Activated effector memory CD4-positive, alpha-beta T cell treated with Interleukin-2 at 50 U/mL for 16 hours (primary cell): Measurements from ENCODE around the gene SLC25A6.
"Not testable (repeated sequence)": the region's sequence is repeated elsewhere in the genome, so short reads cannot be mapped to it uniquely, and the experiment has no call there.

ENCODE experiments used
- DNase-seq: peaks from one replicate; pipeline ENCODE4 v3.0.0-alpha.2; 2020

Gene SLC25A6

DNA sequence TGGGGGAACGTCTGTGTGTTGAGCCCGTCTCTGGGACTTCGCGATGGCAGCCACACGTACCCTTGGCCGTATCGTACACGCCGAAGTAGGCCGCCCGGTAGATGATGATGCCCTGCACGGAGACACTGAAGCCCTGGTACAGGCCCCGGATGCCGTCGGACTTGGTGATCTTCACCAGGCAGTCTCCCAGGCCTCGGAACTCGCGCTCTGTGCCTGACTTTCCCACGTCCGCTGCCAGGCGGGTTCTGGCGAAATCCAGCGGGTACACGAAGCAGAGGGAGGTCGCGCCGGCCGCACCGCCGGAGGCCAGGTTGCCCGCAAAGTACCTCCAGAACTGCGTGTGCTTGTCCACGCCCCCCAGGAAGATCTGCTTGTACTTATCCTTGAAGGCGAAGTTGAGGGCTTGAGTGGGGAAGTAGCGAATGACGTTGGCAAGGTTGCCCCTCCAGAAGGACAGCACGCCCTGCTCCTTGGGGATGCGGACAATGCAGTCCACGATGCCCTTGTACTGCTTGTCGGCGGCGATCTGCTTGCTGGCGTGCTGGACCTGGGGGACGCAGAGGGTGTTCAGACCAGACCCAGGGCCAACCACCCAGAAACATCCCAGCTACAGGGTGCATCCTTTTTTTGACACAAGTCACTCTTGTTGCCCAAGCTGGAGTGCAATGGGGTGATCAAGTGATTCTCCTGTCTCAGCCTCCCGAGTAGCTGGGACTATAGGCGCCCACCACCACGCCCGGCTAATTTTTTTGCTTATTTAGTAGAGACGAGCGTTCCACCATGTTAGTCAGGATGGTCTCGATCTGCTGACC lies 2.5 kb downstream of the SLC25A6 start:
- DNase-seq, result no peak

DNA sequence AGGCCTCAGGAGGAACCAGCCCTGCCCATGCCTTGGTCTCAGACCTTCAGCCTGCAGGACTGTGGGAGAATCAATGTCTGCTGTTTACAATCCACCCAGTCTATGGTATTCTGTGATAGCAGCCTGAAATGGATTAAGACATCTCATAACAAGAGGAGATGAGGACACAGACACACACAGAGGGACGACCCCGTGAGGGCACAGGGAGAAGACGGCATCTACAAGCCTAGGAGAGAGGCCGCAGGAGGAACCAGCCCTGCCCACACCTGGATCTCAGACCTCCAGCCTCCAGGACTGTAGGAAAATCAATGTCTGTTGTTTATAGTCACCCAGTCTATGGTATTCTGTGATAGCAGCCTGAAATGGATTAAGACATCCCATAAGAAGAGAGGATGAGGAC lies 3.3 kb downstream of the SLC25A6 start:
- DNase-seq, result no peak

DNA sequence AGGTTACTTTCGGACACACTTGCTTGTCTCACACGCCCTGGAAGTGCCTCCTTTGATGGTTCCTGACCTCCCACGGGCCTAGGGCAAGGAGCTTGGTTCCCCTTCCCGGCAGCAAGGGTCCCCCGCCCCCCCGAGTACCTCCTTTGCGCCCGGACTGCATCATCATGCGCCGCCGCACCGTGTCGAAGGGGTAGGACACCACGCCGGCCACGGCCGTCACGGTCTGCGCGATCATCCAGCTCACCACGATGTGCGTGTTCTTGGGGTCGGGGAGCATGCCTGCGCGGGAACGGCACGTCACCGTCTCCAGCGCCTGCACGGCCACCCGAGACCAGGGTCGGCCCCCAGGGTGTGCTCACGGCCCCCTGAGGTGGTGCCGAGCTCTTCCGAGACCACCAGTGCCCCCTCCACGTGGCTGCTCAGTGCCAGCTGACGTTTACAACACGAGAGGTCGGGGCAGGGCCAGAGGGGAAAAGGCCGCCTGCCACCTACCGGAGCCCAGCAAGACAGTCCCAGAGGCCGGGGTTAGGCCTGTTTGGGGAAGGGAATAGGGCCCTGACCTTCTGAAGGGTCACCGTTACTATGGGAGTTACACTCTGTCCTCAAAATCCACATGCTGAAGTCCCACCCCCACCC lies 4.7 kb downstream of the SLC25A6 start:
- DNase-seq, result no peak

DNA sequence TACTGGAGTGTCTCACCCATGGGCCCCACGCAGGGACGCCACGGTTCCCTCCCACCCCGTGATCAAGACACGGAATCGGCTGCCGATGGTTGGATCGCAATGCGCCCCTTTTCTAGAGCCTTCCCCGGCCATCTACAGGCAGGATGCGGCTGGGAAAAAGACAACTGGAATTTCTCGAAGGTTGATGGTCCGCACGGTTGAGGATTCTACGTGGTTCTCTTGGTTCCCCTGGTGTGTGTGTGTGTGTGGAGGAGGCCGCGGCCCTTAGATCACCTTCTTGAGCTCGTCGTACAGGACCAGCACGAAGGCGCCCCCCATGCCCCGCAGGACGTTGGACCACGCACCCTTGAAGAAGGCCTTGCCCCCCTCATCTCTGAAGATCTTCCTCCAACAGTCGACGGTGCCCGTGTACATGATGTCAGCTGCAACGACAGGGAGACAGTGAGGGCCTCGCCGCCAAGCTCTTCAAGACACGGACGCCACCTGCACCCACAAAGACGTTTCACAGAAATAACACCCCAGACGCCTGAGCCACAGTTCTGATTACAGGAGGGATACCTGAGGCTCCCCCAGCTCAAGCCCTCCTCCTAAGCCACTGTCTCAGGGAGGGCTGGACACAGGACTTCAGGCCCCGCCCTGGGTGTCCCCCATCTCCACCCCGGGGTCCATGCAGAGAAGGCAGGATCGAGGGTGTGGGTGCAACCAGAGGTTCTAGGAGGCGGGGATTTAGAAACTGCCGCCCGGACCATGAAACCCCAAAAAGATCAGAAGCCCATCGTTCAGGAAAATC lies 5.4 kb downstream of the SLC25A6 start:
- DNase-seq, result no peak

DNA sequence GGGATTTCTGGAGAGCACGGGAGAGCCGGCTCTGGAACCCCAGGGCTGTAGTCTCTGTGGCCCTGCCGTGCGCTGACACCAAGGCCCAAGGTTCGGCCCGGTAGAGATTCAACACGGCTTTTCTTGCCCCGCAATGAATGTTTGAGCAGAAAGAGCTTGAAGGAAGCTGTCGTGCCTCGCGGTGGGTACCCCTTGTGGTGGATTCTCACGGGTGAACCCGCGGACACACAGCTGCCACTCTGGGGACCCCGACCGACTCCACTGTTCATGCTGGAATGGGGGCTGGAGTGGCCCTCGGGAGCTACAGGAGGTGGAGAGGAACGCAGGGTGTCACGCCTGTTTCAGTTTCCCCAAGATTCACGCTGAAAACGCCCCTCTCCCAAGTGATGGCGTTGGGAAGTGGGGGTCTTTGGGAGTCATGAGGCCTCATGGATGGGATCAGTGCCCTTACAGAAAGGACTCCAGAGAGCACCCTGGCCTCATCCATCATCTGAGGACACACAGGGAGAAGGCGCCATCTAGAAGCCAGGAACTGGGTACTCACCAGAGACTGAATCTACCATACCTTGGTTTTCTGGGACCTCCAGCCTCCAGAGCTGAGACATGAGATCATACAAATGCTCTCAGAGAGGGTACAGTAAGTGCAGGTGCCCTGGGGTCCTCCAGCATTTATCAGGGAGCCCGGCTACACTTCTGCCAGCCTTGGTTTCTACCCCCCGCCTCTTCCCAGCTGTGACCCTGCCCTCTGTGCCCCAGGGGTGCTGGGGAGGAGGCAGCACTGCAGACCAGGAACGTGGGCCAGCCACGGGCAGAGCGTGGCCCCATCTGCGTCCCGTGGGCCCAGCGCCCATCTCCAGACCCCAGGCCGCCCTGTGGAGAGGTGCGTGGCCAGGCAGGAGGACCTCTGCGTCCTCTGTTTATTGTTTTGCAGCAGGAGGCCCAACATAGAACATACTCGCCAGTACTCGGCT lies 6.4 kb downstream of the SLC25A6 start:
- no peak for DNase-seq

DNA sequence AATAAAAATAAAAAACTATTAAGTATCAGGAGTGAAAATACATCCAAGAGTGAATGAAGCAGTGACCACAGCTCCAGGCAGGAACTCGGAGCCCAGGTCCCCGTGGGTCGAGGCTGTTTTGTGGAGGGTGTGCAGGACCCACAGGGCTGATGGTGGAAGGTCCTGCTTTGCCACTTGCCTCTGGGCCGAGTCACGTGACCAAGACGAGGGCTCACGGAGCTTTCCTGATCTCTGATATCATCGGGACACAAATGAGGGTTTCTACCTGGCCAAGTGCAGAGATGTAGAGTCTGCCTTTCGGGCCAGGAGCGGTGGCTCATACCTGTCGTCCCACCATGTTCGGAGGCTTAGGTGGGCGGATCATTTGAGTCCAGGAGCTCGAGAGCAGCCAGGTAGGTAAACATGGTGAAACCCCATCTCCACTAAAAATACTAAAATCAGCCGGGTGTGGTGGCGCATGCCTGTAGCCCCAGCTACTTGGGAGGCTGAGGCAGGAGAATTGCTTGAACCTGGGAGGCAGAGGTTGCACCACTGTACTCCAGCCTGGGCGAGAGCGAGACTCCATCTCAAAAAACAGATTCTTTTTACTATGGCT lies 7.2 kb downstream of the SLC25A6 start:
- DNase-seq, result no peak

DNA sequence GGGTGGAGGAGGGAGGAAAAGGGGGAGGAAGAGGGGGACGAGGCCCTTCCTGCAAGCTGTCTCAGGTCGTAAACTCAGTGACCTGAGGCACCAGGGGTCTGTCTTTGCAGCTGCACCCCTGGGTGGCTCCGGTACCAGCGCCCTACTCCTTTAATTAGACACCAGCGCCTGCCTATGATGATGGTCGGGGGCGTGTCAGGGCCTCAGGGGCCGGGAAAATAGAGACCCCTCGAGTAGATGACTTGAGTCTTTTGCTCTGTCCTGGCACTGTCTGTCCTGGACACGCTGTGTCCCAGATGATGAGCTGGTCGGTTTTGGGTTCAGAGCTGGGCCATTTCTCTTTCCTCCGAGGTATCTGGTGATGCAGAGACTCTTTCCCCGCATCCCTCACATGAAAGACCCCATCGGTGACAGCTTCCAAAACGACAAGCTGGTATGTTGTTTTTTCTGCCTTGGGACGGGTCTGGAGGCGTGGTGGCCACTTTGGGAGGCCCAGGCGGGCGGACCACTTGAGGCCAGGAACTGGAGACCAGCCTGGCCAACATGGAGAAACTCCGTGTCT lies 11.2 kb downstream of the SLC25A6 start:
- DNase-seq, result no peak

DNA sequence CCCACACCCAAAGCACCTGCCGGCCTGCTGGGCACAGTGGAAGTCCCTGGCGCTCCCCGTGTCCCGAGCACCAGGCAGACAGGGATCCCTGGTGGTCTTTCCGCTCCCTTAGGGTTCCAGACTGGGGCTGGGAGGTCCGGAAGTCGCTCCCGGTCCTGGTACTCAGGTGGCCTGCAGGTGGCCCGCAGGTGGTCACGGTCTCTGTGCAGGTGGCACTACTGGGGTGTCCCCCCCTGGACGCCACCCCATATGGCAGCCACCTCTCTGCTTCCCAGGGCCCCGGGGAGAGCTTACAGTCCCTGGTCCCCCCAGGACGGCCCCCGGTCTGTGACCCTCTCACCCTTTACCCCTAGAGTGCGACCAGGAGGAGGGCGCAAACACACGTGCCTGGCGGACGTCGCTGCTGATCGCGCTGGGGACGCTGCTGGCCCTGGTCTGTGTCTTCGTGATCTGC lies 13.6 kb downstream of the SLC25A6 start:
- DNase-seq, result no peak

DNA sequence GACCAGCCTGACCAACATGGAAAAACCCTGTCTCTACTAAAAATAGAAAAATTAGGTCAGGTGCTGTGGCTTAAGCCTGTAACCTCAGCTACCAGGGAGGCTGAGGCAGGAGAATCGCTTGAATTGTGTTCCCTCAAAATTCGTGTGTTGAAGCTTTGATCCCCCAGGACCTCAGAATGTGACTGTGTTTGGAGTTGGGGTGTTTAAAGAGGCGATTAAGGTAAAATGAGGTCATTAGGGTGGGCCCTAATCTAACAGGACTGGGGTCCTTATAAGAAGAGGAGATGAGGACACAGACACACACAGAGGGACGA lies 23.6 kb downstream of the SLC25A6 start:
- DNase-seq, result no peak

DNA sequence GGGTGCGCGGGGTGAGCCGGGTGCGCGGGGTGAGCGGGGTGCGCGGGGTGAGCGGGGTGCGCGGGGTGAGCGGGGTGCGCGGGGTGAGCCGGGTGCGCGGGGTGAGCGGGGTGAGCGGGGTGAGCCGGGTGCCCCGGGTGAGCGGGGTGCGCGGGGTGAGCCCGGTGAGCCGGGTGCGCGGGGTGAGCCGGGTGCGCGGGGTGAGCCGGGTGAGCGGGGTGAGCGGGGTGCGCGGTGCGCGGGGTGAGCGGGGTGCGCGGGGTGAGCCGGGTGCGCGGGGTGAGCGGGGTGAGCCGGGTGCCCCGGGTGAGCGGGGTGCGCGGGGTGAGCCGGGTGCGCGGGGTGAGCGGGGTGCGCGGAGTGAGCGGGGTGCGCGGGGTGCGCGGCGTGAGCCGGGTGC lies 25.6 kb downstream of the SLC25A6 start:
- DNase-seq, result not testable (repeated sequence)

DNA sequence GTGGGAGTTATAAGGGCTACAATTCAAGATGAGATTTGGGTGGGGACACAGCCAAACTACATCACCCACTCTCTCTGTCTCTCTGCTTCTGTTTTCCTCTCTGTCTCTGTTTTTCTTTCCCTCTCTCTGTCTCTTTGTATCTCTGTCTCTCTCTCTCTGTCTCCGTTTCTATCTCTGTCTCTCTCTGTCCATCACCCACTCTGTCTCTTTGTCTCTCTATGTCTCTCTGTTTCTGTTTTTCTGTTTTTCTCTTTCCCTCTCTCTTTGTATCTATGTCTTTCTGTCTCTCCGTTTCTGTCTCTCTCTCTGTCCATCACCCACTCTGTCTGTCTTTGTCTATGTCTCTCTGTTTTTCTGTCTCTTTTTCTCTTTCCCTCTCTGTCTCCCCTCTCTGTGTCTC lies 30.0 kb downstream of the SLC25A6 start:
- DNase-seq, result no peak

DNA sequence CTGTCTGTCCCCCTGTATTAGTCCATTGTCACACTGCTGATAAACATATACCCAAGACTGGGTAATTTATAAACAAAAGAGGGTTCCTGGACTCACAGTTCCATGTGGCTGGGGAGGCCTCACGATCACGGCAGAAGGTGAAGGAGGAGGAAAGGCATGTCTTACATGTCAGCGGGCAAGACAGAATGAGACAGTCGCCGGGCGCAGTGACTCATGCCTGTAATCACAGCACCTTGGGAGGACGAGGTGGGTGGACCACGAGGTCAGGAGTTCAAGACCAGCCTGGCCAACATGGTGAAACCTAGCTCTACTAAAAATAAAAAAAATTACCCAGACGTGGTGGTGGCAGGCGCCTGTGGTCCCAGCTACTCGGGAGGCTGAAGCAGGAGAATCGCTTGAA lies 30.6 kb downstream of the SLC25A6 start:
- DNase-seq, result no peak

DNA sequence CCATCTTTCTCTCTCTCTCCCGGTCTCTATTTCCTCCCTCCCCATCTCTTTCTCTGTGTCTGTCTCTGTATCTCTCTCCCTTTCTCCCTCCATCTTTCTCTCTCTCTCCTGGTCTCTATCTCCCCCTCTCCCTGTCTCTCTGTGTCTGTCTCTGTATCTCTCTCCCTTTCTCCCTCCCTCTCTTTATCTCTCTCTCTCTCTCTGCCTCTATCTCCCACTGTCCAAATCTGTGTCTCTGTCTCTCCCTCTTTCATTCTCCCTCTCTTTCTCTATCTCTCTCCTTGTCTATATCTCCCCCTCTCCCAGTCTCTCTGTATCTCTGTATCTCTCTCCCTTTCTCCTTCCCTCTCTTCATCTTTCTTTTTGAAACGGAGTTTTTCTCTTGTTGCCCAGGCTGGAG lies 31.7 kb downstream of the SLC25A6 start:
- no peak for DNase-seq

DNA sequence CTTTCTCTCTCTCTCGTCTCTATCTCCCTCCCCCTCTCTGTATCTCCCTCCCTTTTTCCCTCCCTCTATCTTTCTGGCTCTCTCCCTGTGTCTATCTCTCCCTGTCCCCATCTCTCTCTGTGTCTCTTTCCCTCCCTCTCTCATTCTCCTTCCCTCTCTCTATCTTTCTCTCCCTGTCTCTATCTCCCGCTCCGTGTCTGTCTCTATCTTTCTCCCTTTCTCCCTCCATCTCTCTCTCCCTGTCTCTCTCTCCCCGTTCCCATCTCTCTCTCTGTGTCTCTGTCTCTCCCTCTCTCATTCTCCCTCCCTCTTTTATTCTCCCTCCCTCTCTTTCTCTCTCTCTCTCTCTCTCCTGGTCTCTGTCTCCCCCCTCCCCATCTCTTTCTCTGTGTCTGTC lies 32.4 kb downstream of the SLC25A6 start:
- DNase-seq, result no peak

DNA sequence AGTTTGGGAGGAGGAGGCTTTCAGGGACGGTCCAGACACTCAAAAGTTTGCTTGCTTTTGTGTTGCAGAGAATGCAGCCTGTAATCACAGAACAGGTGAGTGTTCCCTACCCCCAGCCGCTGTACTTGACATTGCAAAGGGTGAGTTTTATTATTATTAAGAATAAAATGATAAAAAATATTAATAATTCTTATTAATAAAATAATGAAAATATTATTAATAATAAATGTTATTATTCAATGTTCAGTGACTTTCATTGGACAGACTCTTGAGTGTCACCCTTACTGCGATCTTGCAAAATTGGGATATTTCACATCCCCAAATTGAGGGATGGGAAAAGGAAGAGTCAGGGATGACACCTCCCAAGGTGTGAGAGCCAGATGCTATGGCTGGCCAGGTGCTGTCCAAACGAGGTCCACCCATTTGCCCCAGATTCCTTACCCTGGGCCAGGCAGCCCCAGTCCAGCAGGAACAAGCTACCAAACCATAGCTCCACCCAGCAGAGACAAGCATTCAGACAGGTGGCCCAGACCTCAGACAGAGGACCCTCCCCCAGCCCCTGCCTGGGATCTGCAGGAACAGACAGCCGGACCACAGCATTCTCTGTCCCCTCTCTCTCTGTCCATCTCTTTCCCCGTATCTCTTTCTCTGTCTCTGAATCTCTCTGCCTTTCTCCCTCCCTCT lies 33.0 kb downstream of the SLC25A6 start:
- DNase-seq, result no peak

DNA sequence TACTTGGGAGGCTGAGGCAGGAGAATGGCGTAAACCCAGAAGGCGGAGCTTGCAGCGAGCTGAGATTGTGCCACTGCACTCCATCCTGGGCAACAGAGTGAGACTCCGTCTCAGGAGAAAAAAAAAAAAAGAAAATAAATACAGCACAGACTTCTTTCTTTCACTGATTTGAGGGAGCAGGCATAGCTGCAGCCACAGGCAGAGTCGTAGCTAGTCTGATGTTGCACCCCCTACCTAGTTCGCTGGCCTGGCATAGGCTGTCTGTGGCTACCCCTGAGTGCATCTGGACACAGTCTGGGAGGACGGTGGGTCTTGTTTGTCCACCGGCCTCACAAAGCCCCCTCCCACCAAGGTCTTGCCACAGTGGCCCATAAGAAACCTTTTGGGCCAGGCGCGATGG lies 33.9 kb downstream of the SLC25A6 start:
- no peak for DNase-seq

DNA sequence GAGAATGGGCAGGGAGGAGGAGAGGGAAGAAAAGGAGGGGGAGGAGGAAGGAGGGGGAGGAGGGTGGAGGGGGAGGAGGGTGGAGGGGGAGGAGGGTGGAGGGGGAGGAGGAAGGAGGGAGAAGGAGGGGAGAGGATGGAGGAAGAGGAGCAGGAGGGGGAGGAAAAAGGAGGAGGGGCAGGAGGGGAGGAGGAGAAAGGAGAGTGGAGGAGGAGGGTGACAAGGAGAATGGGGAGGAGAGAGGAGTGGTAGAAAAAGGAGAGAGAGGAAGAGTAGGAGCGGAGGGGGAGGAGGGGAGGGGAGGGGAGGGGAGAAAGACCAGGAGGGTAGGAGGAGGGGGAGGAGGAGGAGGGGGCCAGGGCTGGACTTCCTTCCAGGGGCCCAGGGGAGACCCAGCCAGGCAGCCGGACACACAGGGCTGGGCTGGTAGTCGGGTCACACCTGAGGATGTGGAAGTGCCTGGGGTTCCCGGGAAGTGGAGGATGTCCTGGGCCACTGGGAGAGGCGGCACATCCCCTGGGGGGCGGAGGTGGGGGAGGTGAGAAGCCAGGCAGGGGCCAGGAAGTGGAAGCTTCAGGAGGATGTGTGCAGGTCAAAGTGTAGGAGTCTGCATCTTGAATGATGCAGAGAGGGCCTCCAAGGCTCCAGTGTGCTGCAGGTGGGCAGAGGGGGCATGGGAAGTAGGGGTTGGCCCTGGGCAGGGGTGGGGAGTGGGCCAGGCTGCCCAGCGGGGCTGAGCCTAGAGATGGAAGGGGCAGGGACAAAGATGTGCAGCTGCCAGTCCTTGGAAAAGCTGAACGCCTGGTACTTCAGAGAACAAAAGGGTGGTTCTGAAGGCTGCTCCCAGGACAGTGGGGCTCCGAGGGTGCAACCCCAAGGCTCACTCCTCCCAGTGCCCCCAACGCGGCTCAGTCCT lies 36.5 kb downstream of the SLC25A6 start:
- DNase-seq, result no peak

DNA sequence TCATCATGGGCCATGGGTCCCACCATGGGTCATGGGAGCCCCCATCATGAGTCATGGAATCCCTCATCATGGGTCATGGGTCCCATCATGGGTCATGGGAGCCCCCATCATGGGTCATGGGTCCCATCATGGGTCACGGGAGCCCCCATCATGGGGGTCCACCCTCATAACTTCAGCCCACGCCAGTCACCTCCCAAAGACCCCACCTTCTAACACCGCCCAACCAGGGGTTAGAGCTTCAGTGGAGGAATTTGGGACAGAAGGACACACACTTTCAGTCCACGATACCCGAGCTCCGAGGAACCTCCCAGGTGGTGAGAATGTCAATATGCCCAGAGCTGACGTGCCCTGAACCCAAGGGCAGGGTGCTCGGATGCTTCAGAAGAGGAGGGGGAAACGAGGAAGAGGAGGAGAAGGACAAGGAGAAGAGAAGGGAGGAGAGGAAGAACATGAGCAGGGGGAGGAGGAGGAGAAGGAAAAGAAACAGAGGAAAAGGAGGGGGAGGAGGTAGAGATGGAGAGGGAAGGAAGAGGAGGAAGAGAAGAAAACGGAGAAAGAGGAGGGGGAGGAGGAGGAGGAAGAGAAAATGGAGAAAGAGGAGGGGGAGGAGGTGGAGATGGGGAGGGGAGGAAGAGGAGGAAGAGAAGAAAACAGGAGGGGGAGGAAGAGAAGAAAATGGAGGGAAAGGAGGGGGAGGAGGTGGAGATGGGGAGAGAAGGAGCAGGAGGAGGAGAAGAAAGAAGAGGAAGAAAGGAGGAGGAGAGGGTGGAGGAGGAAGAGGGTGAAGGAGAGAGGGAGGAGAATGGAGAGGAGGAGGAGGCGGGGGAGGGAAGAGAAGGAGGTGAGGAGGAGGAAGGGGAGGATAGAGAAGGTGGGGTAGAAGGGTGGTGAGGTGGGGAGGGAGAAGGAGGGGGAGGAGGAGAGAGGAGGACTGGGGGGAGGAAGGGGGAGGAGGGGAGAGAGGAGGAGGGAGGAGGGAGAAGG lies 37.6 kb downstream of the SLC25A6 start:
- no peak for DNase-seq
